Measurements from ENCODE around the gene ST8SIA5.

ST8SIA5 gene

GRCh38 chr18:46622451-46622850, 134.4 kb downstream of the ST8SIA5 start:
- TF ChIP-seq CREB1 (IDR thresholded peaks at IDR 0.05; ENCODE audit: low read depth) (no peak), YY1 (IDR thresholded peaks at IDR 0.05; ENCODE audit: low read depth) (no peak), MAX (IDR thresholded peaks at IDR 0.05) (no peak), RAD21 (IDR thresholded peaks at IDR 0.05; ENCODE audit: low read depth) (no peak), TCF12 (IDR thresholded peaks at IDR 0.05; ENCODE audit: low read depth) (no peak), ZBTB7A (IDR thresholded peaks at IDR 0.05; ENCODE audit: low read depth) (no peak), USF1 (IDR thresholded peaks at IDR 0.05) (no peak), TEAD4 (IDR thresholded peaks at IDR 0.05) (no peak), EP300 (IDR thresholded peaks at IDR 0.05; ENCODE audit: borderline replicate concordance) (no peak), FOXM1 (IDR thresholded peaks at IDR 0.05; ENCODE audit: borderline replicate concordance, low read depth) (no peak), NFIC (IDR thresholded peaks at IDR 0.05) (no peak), REST (IDR thresholded peaks at IDR 0.05; ENCODE audit: low read depth) (no peak), CEBPB (IDR thresholded peaks at IDR 0.05) (no peak)

- TF ChIP-seq FOXM1 (IDR thresholded peaks at IDR 0.05; ENCODE audit: borderline replicate concordance, low read depth) (no peak), TEAD4 (IDR thresholded peaks at IDR 0.05) (no peak), YY1 (IDR thresholded peaks at IDR 0.05; ENCODE audit: low read depth) (no peak), ZBTB7A (IDR thresholded peaks at IDR 0.05; ENCODE audit: low read depth) (no peak), TCF12 (IDR thresholded peaks at IDR 0.05; ENCODE audit: low read depth) (no peak), CEBPB (IDR thresholded peaks at IDR 0.05) (no peak), CREB1 (IDR thresholded peaks at IDR 0.05; ENCODE audit: low read depth) (no peak), EP300 (IDR thresholded peaks at IDR 0.05; ENCODE audit: borderline replicate concordance) (no peak), USF1 (IDR thresholded peaks at IDR 0.05) (no peak), EGR1 (IDR thresholded peaks at IDR 0.05) (no peak), NFIC (IDR thresholded peaks at IDR 0.05) (no peak), REST (IDR thresholded peaks at IDR 0.05; ENCODE audit: low read depth) (no peak), TAF1 (IDR thresholded peaks at IDR 0.05; ENCODE audit: low read depth) (no peak)
These were observed 135.0 kb downstream of the ST8SIA5 start for GRCh38 chr18:46621871-46622270.

- no peak for TF ChIP-seq CEBPB (IDR thresholded peaks at IDR 0.05)
- no peak for TF ChIP-seq REST (IDR thresholded peaks at IDR 0.05; ENCODE audit: low read depth)
- no peak for TF ChIP-seq MAX (IDR thresholded peaks at IDR 0.05)
- no peak for TF ChIP-seq USF1 (IDR thresholded peaks at IDR 0.05)
- TF ChIP-seq ZBTB7A (IDR thresholded peaks at IDR 0.05; ENCODE audit: low read depth): no peak
- TF ChIP-seq EGR1 (IDR thresholded peaks at IDR 0.05): no peak
- TF ChIP-seq EP300 (IDR thresholded peaks at IDR 0.05; ENCODE audit: borderline replicate concordance): no peak
- TF ChIP-seq YY1 (IDR thresholded peaks at IDR 0.05; ENCODE audit: low read depth): no peak
- TF ChIP-seq NFIC (IDR thresholded peaks at IDR 0.05): no peak
- no peak for TF ChIP-seq TEAD4 (IDR thresholded peaks at IDR 0.05)
- TF ChIP-seq TCF12 (IDR thresholded peaks at IDR 0.05; ENCODE audit: low read depth): no peak
- no peak for TF ChIP-seq TAF1 (IDR thresholded peaks at IDR 0.05; ENCODE audit: low read depth)
- TF ChIP-seq CREB1 (IDR thresholded peaks at IDR 0.05; ENCODE audit: low read depth): no peak
- TF ChIP-seq FOXM1 (IDR thresholded peaks at IDR 0.05; ENCODE audit: borderline replicate concordance, low read depth): no peak
- TF ChIP-seq RAD21 (IDR thresholded peaks at IDR 0.05; ENCODE audit: low read depth): no peak
These were observed 135.6 kb downstream of the ST8SIA5 start for GRCh38 chr18:46621111-46621766.
